ENCODE results near the gene SIVA1.

- no peak for TF ChIP-seq CTCF (conservative IDR thresholded peaks at IDR 0.05; ENCODE audit: low read depth, low read length)
- no peak for TF ChIP-seq RCOR1 (IDR thresholded peaks at IDR 0.05; ENCODE audit: insufficient replicate concordance, low read length)
Observed at GRCh38 chr14:104792945-104793702, 40.2 kb downstream of the SIVA1 start.
